ENCODE measurements around the gene TRIP13. TPM values are rescaled to one million over a fixed set of nuclear protein-coding genes. Genes with fewer than 3 reads are reported as not detected.
A peak's percentile ranks its signal among the peaks of the same experiment; 100 is the strongest.
"Not testable (repeated sequence)": the region's sequence is repeated elsewhere in the genome, so short reads cannot be mapped to it uniquely, and the experiment has no call there.

TRIP13 gene
- polyA plus RNA-seq, 3 donors, result 0.24 to 1.2 TPM; not detected in 1

DNA sequence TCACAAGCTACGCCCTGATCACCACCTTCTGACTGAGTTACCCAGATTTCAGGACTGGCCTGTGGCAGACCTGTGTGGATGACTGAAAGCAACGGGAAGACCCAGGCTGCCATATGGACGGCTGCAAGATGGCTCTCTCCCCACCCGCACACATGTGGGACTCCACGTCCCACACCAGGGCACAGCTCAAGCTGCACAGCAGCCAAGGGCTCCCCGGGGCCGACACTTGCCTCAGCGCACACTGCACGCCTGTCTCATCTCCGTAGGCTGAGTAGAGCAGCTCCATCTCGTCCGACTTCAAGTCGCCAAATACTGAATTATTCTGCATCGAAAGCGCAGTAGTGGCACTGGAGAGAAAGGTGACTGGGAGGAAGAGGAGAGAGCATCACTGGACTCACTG, 14.6 kb upstream of the TRIP13 start:
- no peak overlapping the region for H3K4me2 ChIP-seq (replicated peaks; ENCODE audit: extremely low read depth, low read length, poor library complexity, severe bottlenecking)
- no peak for DNase-seq
- no peak overlapping the region for H2AFZ ChIP-seq (ENCODE audit: insufficient read depth, low read depth, low read length, poor library complexity, severe bottlenecking)
- 99% methylated on average over 11 of the region's 15 CpGs for WGBS (ENCODE audit: insufficient coverage)
- no peaks in the 10 kb centered on the region for H3K27me3 ChIP-seq (ENCODE audit: control insufficient read depth in 2 of 2, insufficient read depth in 2 of 2, low read length in 2 of 2)
- Mint-ChIP-seq H3K36me3 (peaks cover 79 to 81% of the 10 kb centered on the region in 2 donors), H3K9me3 (peaks cover 0 to 7% (median 0%) of the 10 kb centered on the region in 7 donors), H3K4me3 (no peak overlapping the region), H3K27ac (peak overlapping the region in 1 of 7 donors; percentile 19), H3K4me1 (peaks cover 7% of the 10 kb centered on the region), H3K27me3 (ENCODE audit: low read depth in 3 of 3) (peaks cover 0 to 2% (median 0%) of the 10 kb centered on the region in 3 donors)
- no peak overlapping the region for H3K27ac ChIP-seq (ENCODE audit: low read depth in 1 of 2, low read length in 2 of 2)
- no peak overlapping the region for H3K4me3 ChIP-seq (replicated peaks in 1 of 3; ENCODE audit: low read depth in 2 of 3, low read length in 3 of 3)
- peaks cover 73 to 83% of the 10 kb centered on the region in 2 donors for H3K36me3 ChIP-seq (replicated peaks in 1 of 2; ENCODE audit: control insufficient read depth in 1 of 2, insufficient read depth in 2 of 2, low read length in 2 of 2)
- H3K79me2 ChIP-seq (ENCODE audit: insufficient read depth, low read length), result peaks cover 11% of the 10 kb centered on the region
- H3K9me3 ChIP-seq (replicated peaks in 1 of 2; ENCODE audit: control insufficient read depth in 1 of 2, insufficient read depth in 1 of 2, low read length in 2 of 2), result no peaks in the 10 kb centered on the region
- TF ChIP-seq, protein P1, sequence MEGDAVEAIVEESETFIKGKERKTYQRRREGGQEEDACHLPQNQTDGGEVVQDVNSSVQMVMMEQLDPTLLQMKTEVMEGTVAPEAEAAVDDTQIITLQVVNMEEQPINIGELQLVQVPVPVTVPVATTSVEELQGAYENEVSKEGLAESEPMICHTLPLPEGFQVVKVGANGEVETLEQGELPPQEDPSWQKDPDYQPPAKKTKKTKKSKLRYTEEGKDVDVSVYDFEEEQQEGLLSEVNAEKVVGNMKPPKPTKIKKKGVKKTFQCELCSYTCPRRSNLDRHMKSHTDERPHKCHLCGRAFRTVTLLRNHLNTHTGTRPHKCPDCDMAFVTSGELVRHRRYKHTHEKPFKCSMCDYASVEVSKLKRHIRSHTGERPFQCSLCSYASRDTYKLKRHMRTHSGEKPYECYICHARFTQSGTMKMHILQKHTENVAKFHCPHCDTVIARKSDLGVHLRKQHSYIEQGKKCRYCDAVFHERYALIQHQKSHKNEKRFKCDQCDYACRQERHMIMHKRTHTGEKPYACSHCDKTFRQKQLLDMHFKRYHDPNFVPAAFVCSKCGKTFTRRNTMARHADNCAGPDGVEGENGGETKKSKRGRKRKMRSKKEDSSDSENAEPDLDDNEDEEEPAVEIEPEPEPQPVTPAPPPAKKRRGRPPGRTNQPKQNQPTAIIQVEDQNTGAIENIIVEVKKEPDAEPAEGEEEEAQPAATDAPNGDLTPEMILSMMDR (IDR thresholded peaks at IDR 0.05), result no peak
- intact Hi-C loops (cut with micrococcal nuclease), result no loop called here
- H3K4me1 ChIP-seq (ENCODE audit: control insufficient read depth in 1 of 2, insufficient read depth in 2 of 2, low read length in 2 of 2), result no peaks in the 10 kb centered on the region
- H3K9ac ChIP-seq (ENCODE audit: insufficient read depth, low read length, poor library complexity, severe bottlenecking), result no peak overlapping the region
- H4K20me1 ChIP-seq (ENCODE audit: insufficient read depth, low read length), result peaks cover 36% of the 10 kb centered on the region

DNA sequence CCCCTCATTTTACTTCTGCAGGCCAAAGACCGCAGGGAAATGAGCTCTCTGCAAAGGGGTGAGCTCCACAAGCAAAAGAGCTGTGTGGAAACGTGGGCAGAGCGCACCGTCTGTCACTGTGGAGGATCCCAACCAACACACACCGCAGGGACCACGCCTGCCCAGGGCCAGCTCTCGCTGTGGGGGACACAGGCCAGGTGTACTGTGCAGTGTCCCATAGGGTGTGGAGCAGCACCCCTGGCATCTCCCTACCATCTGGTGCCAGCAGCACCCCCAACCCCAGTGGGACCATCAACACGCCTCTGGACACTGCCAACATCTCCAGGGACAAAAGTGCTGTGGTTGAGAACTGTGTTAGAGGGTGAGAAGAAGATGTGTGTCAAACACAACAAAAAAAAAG, 14.0 kb upstream of the TRIP13 start:
- H3K27ac Mint-ChIP-seq; H3K9ac ChIP-seq (ENCODE audit: insufficient read depth, low read length, poor library complexity, severe bottlenecking); H3K4me2 ChIP-seq (replicated peaks; ENCODE audit: extremely low read depth, low read length, poor library complexity, severe bottlenecking); H3K4me1 ChIP-seq (ENCODE audit: control insufficient read depth in 1 of 2, insufficient read depth in 2 of 2, low read length in 2 of 2); H3K4me1 Mint-ChIP-seq; H3K4me3 Mint-ChIP-seq; H3K4me3 ChIP-seq (replicated peaks in 1 of 3; ENCODE audit: low read depth in 2 of 3, low read length in 3 of 3); H3K27me3 ChIP-seq (ENCODE audit: control insufficient read depth in 2 of 2, insufficient read depth in 2 of 2, low read length in 2 of 2); intact Hi-C loops (cut with micrococcal nuclease); H3K27ac ChIP-seq (ENCODE audit: low read depth in 1 of 2, low read length in 2 of 2); DNase-seq; H3K9me3 ChIP-seq (replicated peaks in 1 of 2; ENCODE audit: control insufficient read depth in 1 of 2, insufficient read depth in 1 of 2, low read length in 2 of 2); H3K27me3 Mint-ChIP-seq (ENCODE audit: low read depth in 3 of 3); H2AFZ ChIP-seq (ENCODE audit: insufficient read depth, low read depth, low read length, poor library complexity, severe bottlenecking): not testable (repeated sequence)
- no CpG with 5 or more reads among the region's 8 CpGs for WGBS (ENCODE audit: insufficient coverage)
- Mint-ChIP-seq H3K36me3 (peaks cover 79 to 81% of the 10 kb centered on the region in 2 donors), H3K9me3 (peaks cover 0 to 10% (median 0%) of the 10 kb centered on the region in 7 donors)
- Histone ChIP-seq H3K79me2 (ENCODE audit: insufficient read depth, low read length) (peaks cover 11% of the 10 kb centered on the region), H3K36me3 (replicated peaks in 1 of 2; ENCODE audit: control insufficient read depth in 1 of 2, insufficient read depth in 2 of 2, low read length in 2 of 2) (peaks cover 73 to 83% of the 10 kb centered on the region in 2 donors), H4K20me1 (ENCODE audit: insufficient read depth, low read length) (peaks cover 36% of the 10 kb centered on the region)
